HTERT RPE-1 (cell line): ENCODE data around the gene TRIM40.

Source experiments
- in situ Hi-C: fragments of 300-500 bp; cut with MboI; formaldehyde crosslinking; loops from 4 replicates; pipeline ENCODE4 v1.14.3; 2020; ENCODE audit warnings: low sequenced_read_pairs

The TRIM40 gene, protein sequence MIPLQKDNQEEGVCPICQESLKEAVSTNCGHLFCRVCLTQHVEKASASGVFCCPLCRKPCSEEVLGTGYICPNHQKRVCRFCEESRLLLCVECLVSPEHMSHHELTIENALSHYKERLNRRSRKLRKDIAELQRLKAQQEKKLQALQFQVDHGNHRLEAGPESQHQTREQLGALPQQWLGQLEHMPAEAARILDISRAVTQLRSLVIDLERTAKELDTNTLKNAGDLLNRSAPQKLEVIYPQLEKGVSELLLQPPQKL

DNA sequence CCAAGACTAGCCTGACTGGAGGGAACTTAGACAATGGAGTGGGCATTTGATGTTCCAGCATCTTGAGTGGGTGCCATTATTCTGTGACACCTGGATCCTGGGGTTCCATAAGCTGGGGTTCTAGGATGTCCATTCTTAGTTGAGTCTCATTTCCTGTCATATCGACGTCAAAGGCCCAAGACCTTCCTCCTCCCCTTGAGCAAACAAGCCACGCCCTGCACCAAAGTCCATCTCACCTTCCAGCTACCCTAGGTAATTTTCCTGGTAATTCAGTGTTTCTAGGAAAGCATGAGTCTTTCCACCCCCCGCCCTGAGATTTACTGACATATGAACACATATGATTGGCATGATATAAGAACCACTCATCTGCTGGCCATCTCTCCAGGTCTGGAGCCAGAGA lies at the start of gene TRIM40:
TSS of gene TRIM40 (plus strand) at position 384 of the 400 bp plus-strand sequence. CDS start 897 bp downstream, outside the sequence.
- in situ Hi-C loops: no loop called here

DNA sequence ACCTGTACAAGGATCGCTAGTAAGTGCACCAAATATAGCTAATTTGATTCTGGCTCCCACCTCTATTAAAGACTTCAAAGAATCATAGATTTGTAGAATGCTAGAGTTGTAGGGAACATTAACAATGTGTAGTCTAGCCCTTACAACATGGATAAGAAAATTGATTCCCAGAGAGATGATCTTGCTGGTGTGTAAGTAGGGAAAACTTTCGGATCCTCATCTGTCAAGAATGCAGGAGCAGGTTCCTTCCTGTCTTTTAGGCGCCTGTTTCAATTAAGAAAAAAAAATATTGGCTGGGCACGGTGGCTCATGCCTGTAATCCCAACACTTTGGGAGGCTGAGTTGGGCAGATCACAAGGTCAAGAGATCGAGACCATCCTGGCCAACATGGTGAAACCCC lies 48.1 kb upstream of the TRIM40 start:
- in situ Hi-C loops: no loop called here

DNA sequence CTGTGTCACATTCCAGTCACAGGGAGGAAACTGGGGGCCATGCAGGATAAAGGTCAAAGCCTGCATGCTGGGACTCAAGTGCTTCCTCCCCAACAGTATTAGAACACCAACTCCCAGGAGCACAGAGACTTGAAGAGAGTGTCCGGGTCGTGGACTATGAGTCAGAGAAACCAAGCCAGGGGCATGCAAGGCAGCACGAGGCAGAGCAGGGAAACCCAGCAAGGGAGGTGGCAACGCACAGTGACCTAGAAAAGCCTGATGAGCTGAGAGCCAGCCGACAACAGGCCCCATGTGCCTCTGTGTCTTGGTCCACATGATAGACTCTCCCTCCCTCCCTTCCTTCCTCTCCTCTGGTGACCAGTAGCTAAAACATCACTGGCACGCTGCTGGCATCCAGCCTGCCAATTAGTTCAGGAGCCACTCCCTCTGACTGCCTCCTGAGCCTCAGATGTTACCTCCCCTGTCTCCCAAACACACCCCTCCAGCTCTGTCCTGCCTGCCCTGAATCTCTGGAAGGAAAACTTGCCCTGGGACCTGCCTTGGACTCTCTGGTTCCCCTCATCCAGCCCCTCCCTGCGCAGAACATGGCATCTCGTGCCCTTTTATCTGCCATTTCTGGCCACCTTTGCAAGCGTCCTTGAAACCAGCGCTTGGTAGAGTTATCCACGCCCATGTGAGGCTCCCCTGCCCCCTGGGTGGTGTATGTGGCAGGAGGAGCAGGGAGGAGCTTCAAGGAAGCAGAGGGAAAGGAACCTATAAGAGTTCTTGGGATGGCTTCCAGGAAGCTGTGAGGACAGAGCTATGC lies 44.2 kb upstream of the TRIM40 start:
- in situ Hi-C loops: no loop called here

DNA sequence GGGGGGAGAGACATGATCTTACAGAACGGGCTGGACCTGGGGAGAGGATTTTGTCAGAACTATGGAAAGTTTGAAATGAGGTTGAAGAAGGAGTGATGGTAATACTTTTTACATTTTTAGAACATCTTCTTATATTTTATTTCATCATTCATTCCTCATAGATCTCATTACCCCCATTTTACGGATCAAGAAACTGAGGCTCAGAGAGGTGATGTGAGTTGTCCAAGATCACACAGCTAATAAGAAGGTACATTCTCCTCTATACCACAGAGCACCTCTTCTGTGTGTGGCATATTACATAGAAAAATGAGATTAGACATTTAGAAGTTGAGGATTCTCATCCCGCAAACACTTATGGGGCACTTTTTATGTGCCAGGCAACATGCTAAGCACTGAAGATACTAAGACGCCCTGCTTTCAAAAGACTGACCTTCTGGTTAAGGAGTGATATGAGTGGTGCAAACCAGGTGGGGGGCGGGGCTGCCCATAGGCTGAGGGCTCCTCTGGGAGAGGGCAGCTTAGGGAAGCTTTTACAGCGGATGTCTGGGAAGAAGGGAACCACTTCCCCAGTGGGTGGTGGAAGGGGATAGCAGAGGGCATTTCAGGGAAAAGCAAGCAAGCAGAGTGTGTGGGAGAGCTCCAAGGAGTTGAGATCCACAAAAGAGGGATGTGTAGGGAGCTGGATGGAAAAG lies 42.9 kb upstream of the TRIM40 start:
- in situ Hi-C loops: no loop called here

DNA sequence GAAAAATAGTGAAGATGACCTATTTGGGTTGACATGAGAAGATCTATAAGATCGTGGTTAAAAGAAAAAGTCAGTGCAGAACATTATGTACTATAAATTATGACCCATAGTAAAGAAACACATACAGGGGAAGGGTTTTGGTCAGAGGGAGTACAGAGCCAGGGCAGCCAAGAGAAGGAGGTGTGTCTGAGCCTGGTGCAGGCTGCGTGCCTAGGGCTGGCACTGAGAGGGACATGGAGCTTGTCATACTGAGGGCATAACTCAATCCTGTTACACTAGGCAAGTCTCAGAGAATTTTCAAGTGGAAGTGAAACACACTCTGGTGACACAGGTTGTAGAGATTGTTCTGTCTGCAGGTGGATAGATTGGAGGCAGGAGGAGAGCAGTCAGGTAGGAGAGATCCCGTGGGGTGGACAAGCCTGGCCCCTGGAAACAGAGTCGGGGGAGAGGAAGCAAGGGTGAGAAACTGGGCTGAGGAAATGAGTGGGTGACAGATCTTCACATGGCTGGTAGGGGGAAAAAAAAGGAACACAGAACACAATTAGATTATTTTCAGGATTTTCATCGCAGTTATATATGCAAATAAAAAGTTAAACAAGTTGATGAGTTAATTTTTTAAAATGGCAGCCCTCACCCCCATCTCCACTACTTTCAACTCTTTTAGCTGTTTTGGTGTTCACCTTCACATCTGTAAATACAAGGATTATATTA lies 41.8 kb upstream of the TRIM40 start:
- in situ Hi-C loops: no loop called here

DNA sequence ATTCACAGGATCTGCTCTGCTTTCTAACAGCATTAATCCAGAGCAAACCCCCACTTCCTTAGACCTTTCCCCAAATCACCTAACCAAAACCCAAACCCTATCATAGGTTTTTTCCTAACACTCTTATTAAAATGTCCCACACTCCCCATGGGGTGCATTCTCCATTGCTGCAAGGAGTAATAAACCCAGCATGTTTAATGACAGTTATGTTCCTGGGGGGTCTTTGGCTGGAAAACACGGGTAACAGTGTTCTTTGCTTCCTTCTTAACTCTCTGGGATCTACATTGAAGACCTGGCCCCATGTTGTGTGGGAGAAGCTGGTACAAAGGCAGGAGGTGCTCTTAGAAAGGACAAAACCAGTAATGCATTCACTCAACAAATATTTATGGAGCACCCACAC lies 39.1 kb upstream of the TRIM40 start:
- in situ Hi-C loops: no loop called here

DNA sequence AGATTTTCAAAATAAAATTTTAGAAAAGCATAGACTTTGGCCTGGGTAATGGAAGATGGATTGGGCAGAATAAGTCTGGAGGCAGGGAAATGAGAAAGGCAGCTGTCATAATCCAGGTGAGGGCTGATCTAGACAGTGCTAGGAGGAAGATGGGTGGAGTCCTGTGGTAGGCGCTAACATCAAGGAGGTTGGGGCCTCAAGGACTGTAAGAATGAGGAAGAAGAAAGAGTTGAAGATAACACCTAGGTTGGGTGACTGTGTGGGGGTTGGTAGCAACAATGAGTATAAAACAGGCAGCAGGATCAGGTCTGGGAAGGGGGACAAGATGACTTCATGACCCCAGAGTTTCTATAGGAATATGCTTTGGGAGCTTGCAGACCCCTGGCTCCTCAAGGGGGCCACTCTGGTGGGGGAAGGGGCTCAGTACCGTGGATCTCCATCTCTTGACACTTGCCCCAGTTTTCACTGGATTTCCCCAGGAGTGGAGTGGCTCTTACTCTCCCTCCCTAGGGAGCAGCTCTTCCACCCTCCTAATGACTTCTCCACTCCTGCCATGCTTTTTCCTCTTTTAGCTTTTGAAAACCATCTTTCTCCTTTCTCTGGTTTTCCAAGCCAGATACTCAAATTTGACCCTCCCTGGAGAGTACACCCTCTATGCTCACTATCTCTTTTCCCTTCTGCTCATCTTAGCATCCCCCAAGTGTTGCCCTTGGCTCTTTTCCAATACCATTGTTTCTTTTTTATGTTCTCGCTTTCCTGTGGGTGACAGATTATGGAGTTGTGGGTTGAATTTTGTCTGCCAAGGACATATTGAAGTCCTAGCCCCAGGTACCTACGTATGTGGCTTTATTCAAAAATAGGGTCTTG lies 37.8 kb upstream of the TRIM40 start:
- in situ Hi-C loops: no loop called here

DNA sequence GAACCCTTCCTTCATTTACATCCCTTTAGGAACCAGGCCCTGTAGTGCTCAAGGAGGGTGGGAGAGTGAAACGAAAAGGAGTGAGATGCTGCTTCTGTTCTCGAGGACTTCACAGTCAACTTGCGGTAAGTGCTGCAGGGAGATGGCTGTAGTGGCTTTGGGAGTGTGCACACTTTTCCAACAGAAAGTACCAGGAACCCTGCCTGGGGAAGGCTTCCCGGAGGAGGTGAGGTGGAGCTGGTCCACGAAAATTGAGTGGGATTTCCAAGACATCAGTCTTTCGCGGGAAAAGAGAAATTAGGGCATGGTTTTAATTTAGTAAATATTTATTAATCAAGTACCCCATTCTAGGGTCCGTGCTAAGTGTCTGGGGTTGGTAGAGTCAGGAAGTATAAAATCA lies 35.8 kb upstream of the TRIM40 start:
- in situ Hi-C loops: no loop called here

DNA sequence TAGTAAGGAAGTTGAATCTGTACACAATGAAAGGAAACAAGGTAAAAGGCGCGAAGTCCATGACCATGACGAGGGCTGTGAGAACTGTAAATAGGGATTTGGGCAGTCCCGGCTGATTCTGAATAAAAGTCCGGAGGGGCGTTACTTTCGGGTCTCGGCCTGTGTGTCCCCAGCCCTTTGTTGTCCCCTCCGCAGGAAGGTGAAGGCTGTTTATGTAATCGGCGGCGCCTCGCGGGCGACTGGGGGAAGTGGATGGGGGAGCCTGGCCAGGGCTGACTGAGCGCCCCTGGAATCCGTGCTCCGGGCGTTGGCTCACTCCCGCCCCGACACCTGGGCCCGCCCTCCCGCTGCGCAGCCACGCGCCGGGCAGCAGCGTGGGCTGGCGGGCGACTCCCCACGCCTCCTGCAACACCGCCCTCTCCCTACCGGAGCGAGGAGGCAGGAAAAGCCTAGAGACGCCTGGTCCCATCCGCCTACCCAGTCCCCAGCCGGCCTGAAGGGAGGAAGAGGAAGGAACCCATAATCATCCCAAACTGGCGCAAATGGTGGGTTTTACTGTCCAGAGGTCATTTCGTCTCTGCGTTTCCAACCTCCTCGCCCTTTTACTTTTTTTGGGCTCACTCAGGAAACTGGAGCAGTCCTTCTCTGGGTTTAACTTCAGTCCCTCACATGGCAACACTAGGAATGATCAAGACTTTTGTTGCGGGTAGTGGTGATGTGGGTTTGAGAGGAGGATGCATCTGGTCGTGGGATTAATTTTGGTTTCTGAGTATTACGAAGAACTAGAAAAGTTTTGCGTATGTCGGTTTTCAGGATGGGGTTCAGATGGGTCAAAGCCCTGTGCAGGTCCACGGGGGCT lies 35.1 kb upstream of the TRIM40 start:
- in situ Hi-C loops: no loop called here

DNA sequence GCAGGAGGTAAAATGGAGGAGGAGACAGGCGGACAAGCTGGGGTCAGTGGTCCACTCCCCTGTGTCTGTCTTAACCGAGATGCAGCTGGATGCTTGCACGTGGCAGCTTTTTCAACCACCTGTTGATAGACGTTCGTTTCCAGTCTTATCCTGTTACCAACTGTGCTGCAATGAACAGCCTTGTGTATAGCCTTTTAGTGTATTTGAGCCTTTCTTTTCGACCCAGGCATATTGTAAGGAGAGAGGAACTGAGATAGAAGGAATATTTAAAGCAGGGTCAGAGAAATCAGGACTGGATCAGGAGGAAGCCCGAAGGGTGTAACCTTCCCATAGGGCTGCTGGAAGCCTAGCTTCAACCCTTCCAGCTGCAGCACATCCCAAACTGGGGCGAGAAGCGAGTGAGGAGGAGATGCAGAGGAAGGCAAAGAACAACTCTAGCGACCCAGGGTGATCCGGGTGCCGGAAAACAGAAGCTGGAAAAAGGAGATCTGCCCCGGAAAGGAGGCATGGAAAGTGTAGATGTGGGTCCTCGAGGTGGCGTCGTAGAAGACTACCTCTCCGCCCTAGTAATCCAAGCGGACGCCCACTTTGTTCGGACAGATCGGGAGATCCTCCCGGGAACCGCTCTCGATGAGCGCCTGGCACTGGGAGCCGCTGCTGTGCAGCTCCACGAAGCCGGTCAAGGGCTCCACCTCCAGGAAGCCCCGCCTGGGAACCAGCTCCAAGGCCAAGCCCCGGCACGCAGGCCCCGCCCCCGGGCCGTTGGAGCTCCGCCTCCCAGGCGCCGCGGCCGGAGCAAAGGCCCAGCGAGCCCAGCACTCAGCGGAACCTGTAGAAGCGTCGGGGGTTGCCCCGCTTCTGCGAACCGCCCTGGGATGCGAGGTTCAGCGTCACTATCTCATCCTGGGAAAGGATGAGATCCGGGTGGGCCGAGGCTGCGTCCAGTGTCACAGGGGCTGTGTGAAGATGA lies 34.2 kb upstream of the TRIM40 start:
- in situ Hi-C loops: no loop called here

DNA sequence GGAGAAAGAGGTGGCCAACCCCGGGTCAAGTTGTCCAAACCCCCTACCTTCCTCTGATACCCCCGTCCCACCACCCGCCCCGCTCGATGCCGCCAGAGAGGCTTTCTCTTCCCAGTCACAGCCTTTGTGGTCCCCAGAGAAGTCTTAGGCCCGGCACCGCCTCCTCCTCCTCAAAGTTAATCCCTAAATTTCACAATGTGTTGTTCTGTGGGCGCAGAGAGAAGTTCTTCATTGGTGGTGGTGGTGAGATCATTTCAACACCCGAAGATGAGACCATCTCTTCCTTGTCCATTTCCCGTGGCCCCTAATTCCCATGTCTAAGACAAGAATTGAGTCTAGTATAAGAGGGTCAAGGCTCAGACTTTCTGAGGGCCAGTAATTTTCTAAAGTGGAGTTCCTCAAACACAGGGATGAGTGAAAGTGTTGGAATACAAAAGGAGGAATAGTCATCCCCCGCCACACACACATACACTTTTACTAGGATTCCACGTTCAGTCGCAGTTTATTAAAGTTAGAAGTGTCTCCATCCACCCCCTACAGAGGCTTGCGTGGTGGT lies 33.4 kb upstream of the TRIM40 start:
- in situ Hi-C loops: no loop called here

DNA sequence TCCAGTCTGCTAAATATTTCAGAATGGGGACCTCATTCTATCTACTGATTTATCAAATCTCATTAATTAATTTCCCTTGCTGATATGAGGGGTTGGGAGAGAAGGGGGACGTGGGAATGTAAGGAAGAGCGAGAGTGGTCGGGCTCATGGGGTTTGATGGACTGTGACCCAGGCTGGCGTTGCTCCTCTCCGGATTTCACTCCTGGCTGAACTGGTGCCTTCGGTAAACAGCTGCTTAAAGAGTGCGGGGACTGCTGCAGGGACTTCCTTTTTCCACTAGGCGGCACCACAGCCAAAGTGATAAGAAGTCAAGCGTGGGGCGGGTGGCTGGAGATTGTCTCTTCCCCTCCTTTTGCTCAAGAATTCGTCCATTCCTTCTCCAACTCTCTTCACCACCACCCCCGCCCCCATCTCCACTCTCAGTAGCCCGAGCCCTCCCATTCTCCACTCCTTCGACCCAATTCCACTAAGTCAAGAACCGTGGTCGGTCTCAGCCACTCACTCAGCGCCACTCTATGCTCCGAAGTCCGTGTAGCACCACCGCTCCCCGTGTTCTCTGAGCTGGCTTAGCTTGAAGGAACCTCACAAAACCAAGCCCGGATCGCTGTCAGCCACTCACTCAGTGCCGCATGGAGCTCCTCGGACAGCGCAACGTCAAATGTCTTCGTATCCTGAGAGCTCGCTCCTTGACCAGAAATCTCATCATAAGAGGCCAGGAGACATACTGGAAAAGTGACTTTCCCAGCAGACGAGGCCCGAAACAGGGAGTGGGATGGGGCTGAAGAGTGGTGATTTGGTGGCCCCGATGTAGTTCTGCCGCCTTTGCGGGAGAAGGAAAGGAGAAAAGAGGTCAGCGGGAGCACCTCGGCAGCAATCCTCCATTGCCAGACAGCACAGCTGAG lies 32.7 kb upstream of the TRIM40 start:
- in situ Hi-C loops: no loop called here

DNA sequence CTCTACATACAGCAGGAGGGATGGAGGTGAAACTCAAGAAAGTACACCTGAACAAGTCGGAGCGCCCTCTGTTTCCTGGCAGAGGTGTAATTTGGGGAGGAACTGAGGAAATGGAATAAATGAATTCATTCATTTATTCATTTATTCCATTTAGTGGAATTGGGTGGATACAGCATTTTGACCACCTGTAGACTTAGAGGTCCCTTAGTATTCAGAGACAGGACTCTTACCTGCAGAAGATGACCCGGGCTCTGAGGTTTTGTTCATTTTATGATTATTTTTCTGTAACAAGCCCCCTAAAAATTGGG lies 32.1 kb upstream of the TRIM40 start:
- in situ Hi-C loops: no loop called here

DNA sequence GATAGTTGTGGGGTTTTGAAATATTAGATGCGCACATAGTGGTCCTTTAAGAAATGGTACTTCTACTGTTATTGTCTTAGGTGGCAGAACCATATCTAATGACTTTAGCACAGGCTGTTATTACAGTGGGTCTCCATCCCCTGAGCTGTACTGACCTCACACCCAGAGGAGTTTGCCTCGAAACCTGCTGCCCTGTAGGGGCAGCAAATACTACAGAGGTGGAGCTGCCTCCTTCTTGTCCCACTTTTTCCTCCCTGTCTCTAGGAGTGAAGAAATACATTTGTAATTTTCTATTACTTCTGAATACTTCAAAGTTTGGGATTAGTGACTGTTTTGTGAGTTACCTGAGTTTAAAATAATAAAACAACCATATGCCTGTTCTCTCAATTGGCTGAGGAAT lies 31.3 kb upstream of the TRIM40 start:
- in situ Hi-C loops: no loop called here

DNA sequence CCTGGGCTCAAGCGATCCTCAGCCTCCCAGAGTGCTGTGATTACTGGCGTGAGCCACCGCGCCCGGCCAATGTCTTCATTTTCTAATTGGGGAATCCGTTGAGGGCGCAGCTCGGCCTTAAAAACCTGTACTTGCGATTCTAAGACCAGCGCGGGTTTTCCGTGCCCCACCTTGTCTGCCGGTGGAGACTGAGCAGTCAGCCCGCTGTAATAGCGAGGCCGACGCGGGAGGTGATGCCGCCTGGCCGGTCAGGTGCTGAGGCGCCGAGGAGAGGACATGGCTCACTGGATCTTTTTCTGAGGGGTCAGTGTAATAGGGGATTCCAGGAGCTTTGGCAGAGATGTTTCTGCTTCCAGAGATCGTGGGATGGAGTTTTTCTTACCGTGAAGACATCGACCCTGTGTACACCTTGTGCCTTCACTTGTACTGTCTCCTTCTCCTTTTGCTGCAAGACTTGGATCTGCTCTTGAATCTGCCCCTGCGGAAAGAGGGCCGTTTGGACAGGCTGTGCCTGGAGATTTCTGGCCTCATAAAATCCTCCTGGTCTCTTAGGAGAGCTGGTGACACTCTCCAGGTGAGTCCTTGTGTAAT lies 24.6 kb upstream of the TRIM40 start:
- in situ Hi-C loops: no loop called here

DNA sequence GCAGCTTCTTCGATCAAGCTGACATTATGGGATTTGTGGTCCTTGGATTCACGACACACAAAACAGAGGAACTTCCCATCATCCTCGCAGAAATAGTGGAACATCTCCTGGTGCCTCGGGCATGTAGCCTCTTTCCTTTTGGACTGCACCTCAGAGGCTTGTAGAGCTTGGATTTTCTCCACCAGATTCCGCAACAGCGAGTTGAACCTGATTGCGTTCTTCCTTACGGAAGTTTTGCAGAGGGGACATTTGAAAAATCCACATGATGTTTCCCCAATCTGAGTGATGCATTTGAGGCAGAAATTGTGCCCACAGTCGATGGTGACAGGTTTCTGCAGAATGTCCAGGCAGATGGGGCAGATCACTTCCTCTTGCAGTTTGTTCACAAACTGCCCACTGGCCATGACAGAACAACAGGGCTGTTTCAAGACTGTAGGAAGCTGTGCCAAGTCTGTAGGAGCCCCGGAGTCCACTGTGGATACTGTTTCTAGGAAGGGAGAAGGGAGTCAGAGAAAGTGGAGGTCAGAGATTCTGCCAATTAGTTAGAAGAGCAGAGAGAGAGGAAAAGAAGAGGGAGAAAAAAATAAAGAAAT lies 23.4 kb upstream of the TRIM40 start:
- in situ Hi-C loops: no loop called here
